Neuronal stem cell (in vitro differentiated cells): ENCODE results near the gene C1RL.
"Not testable (repeated sequence)": the region's sequence is repeated elsewhere in the genome, so short reads cannot be mapped to it uniquely, and the experiment has no call there.

Experiments used
- DNase-seq: peaks from one replicate; pipeline ENCODE4 v3.0.0-alpha.2; 2013; ENCODE audit warnings: low spot score
- H2AFZ ChIP-seq: one replicate; pipeline ENCODE4 v1.6.1; 2013; ENCODE audit warnings: mild to moderate bottlenecking, low read length, inconsistent platforms
- H2AK5ac ChIP-seq: 2 replicates; pipeline ENCODE4 v1.6.1; 2013; ENCODE audit warnings: low read depth, mild to moderate bottlenecking, inconsistent platforms, low read length, moderate library complexity, mixed read lengths
- H2BK120ac ChIP-seq: 2 replicates; pipeline ENCODE4 v1.6.1; 2013; ENCODE audit warnings: low read depth, mild to moderate bottlenecking, inconsistent platforms, low read length, moderate library complexity, mixed read lengths
- H2BK12ac ChIP-seq: one replicate; pipeline ENCODE4 v1.6.1; 2013; ENCODE audit warnings: low read length, inconsistent platforms
- H2BK15ac ChIP-seq: 2 replicates; pipeline ENCODE4 v1.6.1; 2013; ENCODE audit warnings: mild to moderate bottlenecking, low read length, inconsistent platforms, mixed read lengths
- H2BK5ac ChIP-seq: one replicate; pipeline ENCODE4 v1.6.1; 2013; ENCODE audit warnings: inconsistent platforms, mild to moderate bottlenecking, low read length, moderate library complexity
- H3K14ac ChIP-seq: one replicate; pipeline ENCODE4 v1.6.1; 2013; ENCODE audit warnings: low read length, inconsistent platforms
- H3K18ac ChIP-seq: 2 replicates; pipeline ENCODE4 v1.6.1; 2013; ENCODE audit warnings: low read length, inconsistent platforms
- H3K23ac ChIP-seq: 2 replicates; pipeline ENCODE4 v1.6.1; 2013; ENCODE audit warnings: low read depth, mild to moderate bottlenecking, mixed read lengths, low read length, inconsistent platforms; ENCODE audit not compliant: poor library complexity
- H3K27ac ChIP-seq: replicated peaks from 3 replicates; pipeline ENCODE4 v1.5.1; 2013; ENCODE audit warnings: low read length, inconsistent platforms
- H3K27me3 ChIP-seq, 3 experiments: 2 replicates each; pipeline ENCODE4 v1.6.1; 2013; ENCODE audit warnings: low read length in 3 of 3, mild to moderate bottlenecking in 2 of 3, inconsistent platforms in 1 of 3, low read depth in 1 of 3, mixed read lengths in 1 of 3, moderate library complexity in 1 of 3; ENCODE audit not compliant: control insufficient read depth in 3 of 3, insufficient read depth in 3 of 3
- H3K36me3 ChIP-seq, 2 donors: replicated peaks in 1 of 2; 2 replicates each; pipeline ENCODE4 v1.6.1; 2013; ENCODE audit warnings: low read length in 2 of 2; ENCODE audit not compliant: control insufficient read depth in 2 of 2, insufficient read depth in 2 of 2
- H3K4ac ChIP-seq: 2 replicates; pipeline ENCODE4 v1.6.1; 2013; ENCODE audit warnings: inconsistent platforms, mild to moderate bottlenecking, low read length, moderate library complexity
- H3K4me1 ChIP-seq, 2 donors: 1 replicate in 1 of 2; 2 replicates in 1 of 2; pipeline ENCODE4 v1.6.1; 2013; ENCODE audit warnings: low read length in 2 of 2, low read depth in 1 of 2; ENCODE audit not compliant: control insufficient read depth in 2 of 2, insufficient read depth in 1 of 2
- H3K4me2 ChIP-seq: one replicate; pipeline ENCODE4 v1.6.1; 2013; ENCODE audit warnings: mild to moderate bottlenecking, low read length, inconsistent platforms; ENCODE audit not compliant: insufficient read depth, poor library complexity, severe bottlenecking
- H3K4me3 ChIP-seq, 2 donors: 2 replicates each; pipeline ENCODE4 v1.5.1; 2013; ENCODE audit warnings: low read length in 2 of 2, mild to moderate bottlenecking in 2 of 2, inconsistent platforms in 1 of 2, moderate library complexity in 1 of 2
- H3K79me1 ChIP-seq: one replicate; pipeline ENCODE4 v1.6.1; 2013; ENCODE audit warnings: low read depth, mild to moderate bottlenecking, inconsistent platforms, low read length, moderate library complexity
- H3K9ac ChIP-seq: one replicate; pipeline ENCODE4 v1.6.1; 2013; ENCODE audit warnings: mild to moderate bottlenecking, low read depth, low read length, inconsistent platforms; ENCODE audit not compliant: poor library complexity
- H3K9me3 ChIP-seq, 2 donors: replicated peaks in 1 of 2; 2 replicates each; pipeline versions ENCODE3 to v1.6.1; 2013; ENCODE audit warnings: low read length in 2 of 2, mild to moderate bottlenecking in 2 of 2, inconsistent platforms in 1 of 2, low read depth in 1 of 2, mixed read lengths in 1 of 2, moderate library complexity in 1 of 2; ENCODE audit not compliant: control insufficient read depth in 2 of 2, insufficient read depth in 1 of 2
- H4K8ac ChIP-seq: one replicate; pipeline ENCODE4 v1.6.1; 2013; ENCODE audit warnings: low read depth, mild to moderate bottlenecking, inconsistent platforms, low read length, moderate library complexity
- H4K91ac ChIP-seq: one replicate; pipeline ENCODE4 v1.6.1; 2013; ENCODE audit warnings: low read length, low read depth, mild to moderate bottlenecking, inconsistent platforms; ENCODE audit not compliant: poor library complexity
- WGBS, 2 donors: extraction: QIAGEN DNeasy Blood & Tissue Kit; methylation state at CpG; one replicate each; pipeline ENCODE4 v1.1.7; 2013; ENCODE audit warnings: missing lambda C conversion rate in 2 of 2, mixed read lengths in 1 of 2; ENCODE audit not compliant: insufficient read length in 2 of 2, insufficient replicate concordance in 1 of 2; ENCODE audit errors: extremely low coverage in 2 of 2; 5-methylcytosine and 5-hydroxymethylcytosine counted together

The C1RL gene

DNA sequence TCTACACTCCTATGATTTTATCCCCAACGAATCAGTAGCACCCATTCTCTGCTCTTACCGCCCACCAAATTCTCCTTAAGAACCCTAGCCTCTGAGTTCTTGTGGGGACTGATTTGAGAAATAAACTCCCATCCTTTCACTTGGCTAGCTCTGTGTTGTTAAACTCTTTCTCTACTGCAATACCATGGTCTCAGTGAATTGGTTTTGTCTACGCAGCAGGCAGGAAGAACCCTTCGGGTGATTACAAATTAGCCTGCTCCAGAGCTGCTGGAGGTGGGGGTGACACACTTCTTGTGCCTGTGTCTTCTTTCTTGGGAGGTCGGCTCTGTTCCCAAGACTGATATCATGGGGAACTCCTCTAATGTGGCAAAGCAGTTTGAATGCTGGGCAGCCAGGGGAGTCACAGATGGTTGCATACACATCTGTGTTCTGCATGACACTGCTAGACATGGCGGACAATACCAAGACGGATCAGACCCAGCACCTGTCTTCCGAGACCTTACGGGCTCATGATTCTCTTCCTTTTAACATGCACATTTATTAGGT is 50.1 kb downstream of the C1RL start:
- no peak overlapping the region for H2BK15ac ChIP-seq
- no peak overlapping the region for H3K27ac ChIP-seq
- no peak overlapping the region for H3K4ac ChIP-seq
- no peaks in the 10 kb centered on the region for H3K27me3 ChIP-seq
- H3K9me3 ChIP-seq = no peaks in the 10 kb centered on the region
- no peak overlapping the region for H2BK120ac ChIP-seq
- H3K4me3 ChIP-seq = no peak overlapping the region
- H2BK5ac ChIP-seq = no peak overlapping the region
- no peaks in the 10 kb centered on the region for H3K36me3 ChIP-seq
- no peak overlapping the region for H2AFZ ChIP-seq
- H3K9ac ChIP-seq = no peak overlapping the region
- peaks cover 0 to 5% of the 10 kb centered on the region in 2 donors for H3K4me1 ChIP-seq
- no peak overlapping the region for H4K91ac ChIP-seq
- no CpG with 5 or more reads among the region's 9 CpGs for WGBS, 2 donors
- no peaks in the 10 kb centered on the region for H3K79me1 ChIP-seq
- no peak overlapping the region for H3K18ac ChIP-seq
- H3K23ac ChIP-seq = no peak overlapping the region
- DNase-seq = no peak
- no peak overlapping the region for H3K14ac ChIP-seq
- H2AK5ac ChIP-seq = no peak overlapping the region
- no peak overlapping the region for H3K4me2 ChIP-seq
- no peak overlapping the region for H4K8ac ChIP-seq
- H2BK12ac ChIP-seq = no peak overlapping the region

DNA sequence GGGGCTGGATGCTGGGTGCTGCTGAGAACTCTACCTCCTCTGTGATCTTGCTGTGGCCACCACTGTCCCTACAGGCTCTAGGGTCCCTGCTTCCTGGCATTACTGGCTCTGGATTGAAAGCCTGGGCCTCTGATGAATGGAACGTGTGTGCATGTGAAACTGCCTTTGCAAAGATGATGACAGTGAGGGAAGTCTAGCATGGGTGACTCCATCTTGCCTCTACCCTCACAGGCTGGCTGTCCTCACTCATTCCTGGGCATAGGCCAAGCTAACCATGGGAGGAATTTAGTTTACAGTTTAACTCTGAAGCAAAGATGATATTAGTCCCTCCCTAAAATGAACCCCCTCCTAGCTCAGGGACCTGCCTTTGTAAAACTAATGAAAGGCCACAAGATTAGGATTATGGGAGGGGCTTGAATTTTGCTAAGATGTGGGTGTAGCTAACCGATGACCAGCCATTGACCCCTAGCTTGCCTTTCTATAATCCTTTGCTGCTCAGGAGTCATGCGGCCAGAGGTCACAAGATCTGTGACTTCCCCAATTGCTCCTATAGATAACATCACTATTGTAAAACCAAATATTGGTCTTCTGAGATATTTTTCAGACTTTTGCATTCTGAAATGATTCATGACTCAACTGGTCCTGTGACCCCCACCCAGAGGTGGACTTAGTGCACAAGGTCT is 50.7 kb downstream of the C1RL start:
- Histone ChIP-seq H2AK5ac (no peak overlapping the region), H3K79me1 (no peaks in the 10 kb centered on the region), H3K18ac (peak overlapping the region; percentile 48), H3K14ac (no peak overlapping the region), H2BK5ac (no peak overlapping the region), H4K8ac (no peak overlapping the region), H2BK12ac (no peak overlapping the region), H2AFZ (no peak overlapping the region), H3K36me3 (no peaks in the 10 kb centered on the region), H4K91ac (no peak overlapping the region), H3K9ac (no peak overlapping the region), H3K9me3 (no peaks in the 10 kb centered on the region), H3K27me3 (no peaks in the 10 kb centered on the region), H3K27ac (no peak overlapping the region), H3K4ac (no peak overlapping the region), H3K23ac (no peak overlapping the region), H2BK15ac (no peak overlapping the region), H3K4me1 (peaks cover 0 to 5% of the 10 kb centered on the region in 2 donors), H2BK120ac (no peak overlapping the region), H3K4me3 (no peak overlapping the region), H3K4me2 (no peak overlapping the region)
- no peak for DNase-seq
- no CpG with 5 or more reads among the region's 3 CpGs for WGBS, 2 donors

DNA sequence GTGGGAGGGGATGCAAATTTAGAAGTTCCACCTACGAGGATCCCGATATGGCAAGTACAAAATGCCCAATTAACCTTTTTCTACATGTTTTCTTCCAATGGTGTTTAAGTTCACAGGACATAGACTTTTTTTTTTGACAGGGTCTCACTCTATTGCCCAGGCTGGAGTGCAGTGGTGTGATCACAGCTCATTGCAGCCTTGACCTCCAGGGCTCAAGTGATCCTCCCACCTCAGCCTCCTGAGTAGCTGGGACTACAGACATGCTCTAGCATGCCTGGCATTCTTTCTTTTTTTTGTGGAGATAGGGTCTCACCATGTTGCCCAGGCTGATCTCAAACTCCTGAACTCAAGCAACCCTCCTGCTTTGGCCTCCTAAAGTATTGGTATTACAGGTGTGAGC is 53.3 kb downstream of the C1RL start:
- not testable (repeated sequence) for H2AFZ ChIP-seq, H3K9ac ChIP-seq, H3K23ac ChIP-seq, H2BK15ac ChIP-seq, H2BK5ac ChIP-seq, H3K79me1 ChIP-seq, H3K36me3 ChIP-seq, H3K4ac ChIP-seq, H3K4me1 ChIP-seq, H3K14ac ChIP-seq, H3K27me3 ChIP-seq, H4K8ac ChIP-seq, H3K4me3 ChIP-seq, DNase-seq, H2AK5ac ChIP-seq, H3K4me2 ChIP-seq, H3K18ac ChIP-seq, H2BK120ac ChIP-seq, H3K9me3 ChIP-seq, H2BK12ac ChIP-seq, H4K91ac ChIP-seq, H3K27ac ChIP-seq
- WGBS, 2 donors = no CpG with 5 or more reads among the region's 2 CpGs

DNA sequence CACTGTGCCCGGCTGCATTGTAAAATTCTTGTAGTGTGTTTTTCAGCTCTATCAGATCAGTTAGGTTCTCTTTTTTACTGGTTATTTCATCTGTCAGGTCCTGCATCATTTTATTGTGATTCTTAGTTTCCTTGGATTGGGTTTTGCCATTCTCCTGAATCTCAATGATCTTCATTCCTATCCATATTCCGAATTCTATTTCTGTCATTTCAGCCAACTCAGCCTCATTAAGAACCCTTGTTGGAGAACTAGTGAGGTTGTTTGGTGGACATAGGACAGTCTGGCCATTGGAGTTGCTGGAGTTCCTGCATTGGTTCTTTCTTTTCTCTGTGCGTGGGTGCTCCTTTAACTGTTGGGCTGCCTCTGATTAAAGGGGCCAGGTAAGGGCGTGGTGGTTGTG is 54.1 kb downstream of the C1RL start:
- H2BK120ac ChIP-seq = no peak overlapping the region
- H3K18ac ChIP-seq = no peak overlapping the region

More for the DNA sequence above, 54.1 kb downstream of the C1RL start:
- H3K27ac ChIP-seq = no peak overlapping the region
- H3K27me3 ChIP-seq = no peaks in the 10 kb centered on the region
- no peak overlapping the region for H4K8ac ChIP-seq
- DNase-seq = no peak
- H3K36me3 ChIP-seq = no peaks in the 10 kb centered on the region
- no peak overlapping the region for H3K4me2 ChIP-seq
- H2AK5ac ChIP-seq = no peak overlapping the region
- H2BK5ac ChIP-seq = no peak overlapping the region
- H3K4ac ChIP-seq = no peak overlapping the region
- no peak overlapping the region for H3K23ac ChIP-seq
- WGBS, 2 donors = no CpG with 5 or more reads among the region's 4 CpGs
- H3K14ac ChIP-seq = no peak overlapping the region
- no peaks in the 10 kb centered on the region for H3K4me1 ChIP-seq
- H4K91ac ChIP-seq = no peak overlapping the region
- H2BK12ac ChIP-seq = no peak overlapping the region
- no peak overlapping the region for H3K9ac ChIP-seq
- no peak overlapping the region for H3K4me3 ChIP-seq
- no peak overlapping the region for H2BK15ac ChIP-seq
- H3K79me1 ChIP-seq = no peaks in the 10 kb centered on the region
- no peak overlapping the region for H2AFZ ChIP-seq
- H3K9me3 ChIP-seq = peaks cover 0 to 5% of the 10 kb centered on the region in 2 donors
